Activated CD4-positive, CD25-positive, alpha-beta regulatory T cell treated with anti-CD3 and anti-CD28 coated beads, Interleukin-2, amount 50 U/mL, for 24 hours (primary cell): ENCODE measurements around the gene PPP1R12B.
"Not testable (repeated sequence)": the region's sequence is repeated elsewhere in the genome, so short reads cannot be mapped to it uniquely, and the experiment has no call there.

Experiments
- ATAC-seq, 2 donors: fragments of 150-1000 bp; cut with Tn5 transposase; one replicate each; pipeline ENCODE4 v1.10.0; 2021; ENCODE audit warnings: mild to moderate bottlenecking in 1 of 2, moderate library complexity in 1 of 2

Gene PPP1R12B

GRCh38 chr1:202540014-202540413 lies 191.5 kb downstream of the PPP1R12B start:
- no peak for ATAC-seq

- ATAC-seq = no peak
Measured at GRCh38 chr1:202540448-202540847, 191.9 kb downstream of the PPP1R12B start.

DNA sequence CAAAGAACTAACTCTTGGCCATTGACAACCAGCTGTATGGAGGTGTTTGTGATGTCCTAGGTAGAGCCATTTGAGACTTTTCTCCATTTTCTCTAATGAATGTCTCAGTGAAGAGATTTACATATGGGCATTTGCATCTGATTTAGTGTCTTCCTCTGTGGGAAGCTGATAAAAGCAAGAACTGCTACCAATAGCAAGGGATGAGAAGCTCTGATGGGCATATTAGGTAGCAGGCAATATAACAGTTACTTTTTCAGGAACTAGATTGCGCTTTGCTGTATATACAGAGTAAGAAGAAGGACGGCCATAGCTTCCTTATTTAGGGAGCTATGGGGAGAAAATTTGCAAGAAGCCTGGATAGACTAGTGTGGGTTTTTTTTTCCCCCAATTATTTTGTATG lies 192.4 kb downstream of the PPP1R12B start:
- not testable (repeated sequence) for ATAC-seq

DNA sequence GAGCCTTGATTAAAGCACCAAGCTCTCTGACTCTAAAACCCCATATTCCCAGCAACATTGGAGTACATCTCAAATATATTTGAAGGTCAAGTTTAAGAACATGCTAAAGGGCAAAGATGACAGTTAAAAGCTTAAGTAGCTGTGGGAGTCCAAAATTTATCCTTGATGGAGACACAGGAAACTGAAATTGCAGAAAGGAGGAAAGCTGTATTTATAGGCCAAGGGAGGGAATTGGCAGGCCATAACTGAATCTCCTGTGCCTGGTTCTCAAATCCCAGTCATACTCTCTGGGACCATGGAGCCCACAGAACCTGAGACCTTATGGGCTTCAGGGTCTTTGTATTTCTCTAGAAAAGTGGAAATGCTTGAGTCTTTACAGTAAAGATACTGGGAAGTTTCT lies 193.9 kb downstream of the PPP1R12B start:
- not testable (repeated sequence) for ATAC-seq

- ATAC-seq = not testable (repeated sequence)
Measured at GRCh38 chr1:202543537-202543936, 195.0 kb downstream of the PPP1R12B start.

- ATAC-seq = not testable (repeated sequence)
Measured at GRCh38 chr1:202544766-202545449, 196.4 kb downstream of the PPP1R12B start.

GRCh38 chr1:202545647-202546303 lies 197.3 kb downstream of the PPP1R12B start:
- not testable (repeated sequence) for ATAC-seq

- not testable (repeated sequence) for ATAC-seq
Measured at GRCh38 chr1:202546377-202546776, 197.9 kb downstream of the PPP1R12B start.

DNA sequence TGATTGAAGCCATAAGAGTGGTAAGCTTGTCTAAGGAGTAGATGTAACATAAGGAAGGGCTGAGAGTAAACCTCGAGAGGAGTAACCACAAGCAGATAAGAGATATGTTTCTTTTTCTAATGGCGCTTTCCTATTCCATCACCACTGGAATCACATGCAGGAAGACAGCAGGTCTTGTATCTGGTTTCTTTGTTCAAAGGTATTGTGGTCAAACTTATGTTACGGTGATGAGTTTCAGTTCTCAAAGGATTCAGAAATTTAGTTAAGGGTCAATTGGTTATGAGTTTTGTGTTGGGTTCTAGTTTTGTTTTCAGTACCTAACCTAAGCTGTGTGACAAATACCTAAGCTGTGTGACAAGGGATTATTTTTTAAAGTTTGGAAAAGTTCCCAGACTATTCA lies 198.3 kb downstream of the PPP1R12B start:
- not testable (repeated sequence) for ATAC-seq

- ATAC-seq = no peak
Measured at GRCh38 chr1:202547215-202547614, 198.7 kb downstream of the PPP1R12B start.

GRCh38 chr1:202550088-202550487 lies 201.6 kb downstream of the PPP1R12B start:
- ATAC-seq = not testable (repeated sequence)

GRCh38 chr1:202551683-202552082 lies 203.2 kb downstream of the PPP1R12B start:
- no peak for ATAC-seq

DNA sequence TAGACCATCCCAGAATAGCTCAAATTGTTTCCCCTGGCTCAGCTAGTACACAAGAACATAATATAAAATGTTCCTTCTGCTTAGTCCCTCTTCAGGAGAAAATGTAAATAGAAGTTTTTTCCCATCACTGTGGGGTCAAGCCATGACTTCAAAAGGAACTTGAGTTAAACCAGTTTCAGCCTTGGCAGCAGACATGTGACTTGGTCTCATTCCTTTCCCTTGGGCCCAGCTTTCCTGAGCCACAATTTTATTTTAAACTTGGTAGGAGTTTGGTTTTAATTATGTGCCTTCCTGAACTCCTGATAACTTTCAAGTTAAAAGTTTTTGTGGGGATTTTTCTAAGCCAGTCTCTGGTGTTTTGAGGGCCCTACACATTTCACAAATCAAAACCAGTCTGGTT lies 204.1 kb downstream of the PPP1R12B start:
- not testable (repeated sequence) for ATAC-seq

- not testable (repeated sequence) for ATAC-seq
Measured at GRCh38 chr1:202553078-202553477, 204.6 kb downstream of the PPP1R12B start.

GRCh38 chr1:202553560-202554038 lies 205.1 kb downstream of the PPP1R12B start:
- no peak for ATAC-seq

GRCh38 chr1:202554619-202555018 lies 206.1 kb downstream of the PPP1R12B start:
- not testable (repeated sequence) for ATAC-seq

DNA sequence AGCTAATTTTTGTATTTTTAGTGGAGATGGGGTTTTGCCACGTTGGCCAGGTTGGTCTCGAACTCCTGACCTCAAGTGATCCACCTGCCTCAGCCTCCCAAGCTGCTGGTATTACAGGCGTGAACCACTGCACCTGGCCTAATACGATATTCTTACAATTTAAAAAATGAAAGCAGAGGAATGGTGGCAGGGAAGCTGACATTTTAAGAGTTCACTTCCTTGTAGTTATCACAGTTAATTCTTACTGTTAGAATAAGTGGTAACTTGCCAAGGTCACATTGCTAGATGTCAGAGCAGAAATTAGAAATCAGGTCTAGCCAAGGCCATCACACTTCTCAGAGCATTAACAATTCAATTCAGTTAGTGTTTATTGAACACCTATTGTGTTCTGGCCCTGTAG lies 207.5 kb downstream of the PPP1R12B start:
- ATAC-seq = not testable (repeated sequence)

- ATAC-seq = not testable (repeated sequence)
Measured at GRCh38 chr1:202557662-202558061, 209.2 kb downstream of the PPP1R12B start.

DNA sequence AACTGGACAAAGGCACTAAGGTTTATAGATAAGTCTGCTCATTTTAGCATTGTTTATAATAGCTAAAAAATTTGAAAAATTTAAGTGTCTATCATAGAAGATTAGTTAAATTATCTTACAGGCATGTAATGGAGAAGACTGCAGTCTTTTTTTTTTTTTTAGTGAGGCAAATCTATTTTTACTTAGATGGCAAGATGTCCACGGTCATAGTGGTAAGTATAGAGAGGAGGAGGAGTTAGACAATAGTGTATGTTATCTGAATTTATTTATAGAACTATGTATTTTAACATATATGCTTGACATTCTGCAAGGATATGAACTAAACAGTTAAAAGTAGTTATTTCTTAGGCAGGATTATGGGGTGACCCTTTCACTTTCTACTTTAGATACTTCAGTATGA lies 212.7 kb downstream of the PPP1R12B start:
- no peak for ATAC-seq

DNA sequence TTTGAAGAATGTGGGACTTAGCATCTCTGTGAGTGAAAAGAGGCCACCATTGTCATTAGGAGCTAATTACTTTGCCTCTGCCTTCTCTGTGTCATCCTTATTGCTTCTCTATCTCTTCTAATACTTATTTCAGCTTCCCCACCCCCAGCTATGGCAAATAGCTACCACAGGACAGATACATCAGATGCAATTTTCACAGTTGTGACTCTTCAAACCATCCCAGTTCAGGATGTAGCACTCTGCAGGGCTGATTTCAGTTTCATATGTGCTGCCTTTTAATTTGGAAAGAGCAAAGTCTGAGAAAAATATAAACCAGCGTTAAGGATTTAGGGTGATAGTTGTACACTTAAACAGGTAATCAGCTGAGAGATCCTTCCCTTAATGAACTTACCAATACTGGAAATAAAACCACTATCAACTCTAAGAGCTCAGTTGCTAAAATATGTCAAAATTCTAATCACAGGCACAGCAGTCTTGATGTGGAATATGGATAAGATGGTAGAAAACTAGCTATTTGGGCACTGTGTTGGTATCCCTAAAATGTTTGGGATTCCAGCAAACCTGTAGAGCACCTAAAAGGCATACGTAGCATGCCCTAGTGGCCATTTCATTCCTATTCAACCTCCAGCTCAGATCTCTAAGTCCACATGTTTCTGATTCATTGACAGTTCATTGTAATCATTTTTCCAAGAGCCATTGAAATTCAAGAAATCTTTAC lies 213.4 kb downstream of the PPP1R12B start:
- ATAC-seq = no peak

- no peak for ATAC-seq
Measured at GRCh38 chr1:202562444-202563060, 214.1 kb downstream of the PPP1R12B start.

DNA sequence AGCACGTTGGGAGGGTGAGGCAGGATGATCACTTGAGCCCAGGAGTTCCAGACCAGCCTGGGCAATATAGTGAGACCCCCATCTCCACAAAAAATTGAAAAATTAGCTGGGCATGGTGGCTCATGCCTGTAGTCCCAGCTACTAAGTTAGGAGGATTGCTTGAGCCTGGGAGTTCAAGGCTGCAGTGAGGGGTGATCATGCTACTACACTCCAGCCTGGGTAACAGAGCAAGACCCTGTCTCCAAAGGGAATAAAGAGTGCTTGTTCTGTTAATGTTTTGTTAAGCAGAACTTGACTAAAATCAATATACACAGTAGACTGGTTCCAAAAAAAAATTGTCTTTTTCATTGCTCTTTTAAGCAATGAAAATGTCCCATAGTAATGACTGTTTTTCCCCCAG lies 215.3 kb downstream of the PPP1R12B start:
- ATAC-seq = no peak

DNA sequence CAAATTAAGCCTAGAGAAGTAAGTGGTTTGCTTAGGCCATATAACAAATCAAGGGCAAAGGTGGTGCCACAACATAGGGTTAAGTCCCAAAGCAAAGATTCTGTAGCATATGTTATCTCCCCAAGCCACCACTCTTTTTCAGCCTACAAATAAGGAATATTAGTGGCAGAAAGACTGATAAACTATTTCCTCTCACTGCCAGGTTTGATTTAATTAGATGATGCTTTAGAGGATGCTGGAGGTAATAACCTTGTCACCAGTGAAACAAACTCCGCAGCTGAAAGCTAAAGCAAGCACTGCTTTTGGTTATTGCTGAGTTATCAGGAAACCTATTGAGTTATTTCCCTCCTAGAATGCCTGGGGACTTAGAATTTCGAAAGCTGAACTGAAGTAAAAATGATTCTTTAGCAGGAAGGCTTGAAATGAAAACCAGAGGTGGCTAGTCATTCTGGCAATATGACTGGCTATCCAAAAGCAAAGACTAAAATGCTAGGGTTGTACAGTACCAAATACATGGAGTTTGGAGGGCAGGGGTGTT lies 216.5 kb downstream of the PPP1R12B start:
- peak in 1 of 2 donors; percentile 30 for ATAC-seq
